Hepatocyte (in vitro differentiated cells): ENCODE results near the gene REX1BD. TPM values are rescaled to one million over a fixed set of nuclear protein-coding genes. Genes with fewer than 3 reads are reported as not detected.
"Not testable (repeated sequence)": the region's sequence is repeated elsewhere in the genome, so short reads cannot be mapped to it uniquely, and the experiment has no call there.

ENCODE experiments used
- DNase-seq: peaks from one replicate; pipeline ENCODE4 v3.0.0-alpha.2; 2016; ENCODE audit warnings: low spot score
- H2AFZ ChIP-seq: fragments of 200-600 bp; sonication (generic); 2 replicates; pipeline ENCODE4 v1.6.0; 2016; ENCODE audit warnings: antibody characterized with exemption, mild to moderate bottlenecking
- H3K27ac ChIP-seq: fragments of 200-600 bp; sonication (generic); 2 replicates; pipeline ENCODE4 v1.5.1; 2016; ENCODE audit warnings: mild to moderate bottlenecking
- H3K27me3 ChIP-seq: fragments of 200-600 bp; sonication (generic); 2 replicates; pipeline ENCODE4 v1.6.1; 2016
- H3K36me3 ChIP-seq: fragments of 200-600 bp; sonication (generic); replicated peaks from 2 replicates; pipeline ENCODE4 v1.5.1; 2016; ENCODE audit warnings: low read depth; ENCODE audit not compliant: insufficient read depth
- H3K4me1 ChIP-seq: fragments of 200-600 bp; sonication (generic); 2 replicates; pipeline ENCODE4 v1.5.1; 2016; ENCODE audit warnings: mild to moderate bottlenecking, moderate library complexity; ENCODE audit not compliant: insufficient read depth
- H3K4me2 ChIP-seq: fragments of 200-600 bp; sonication (generic); 2 replicates; pipeline ENCODE4 v1.6.0; 2016
- H3K4me3 ChIP-seq: fragments of 200-600 bp; sonication (generic); 2 replicates; pipeline ENCODE4 v1.5.1; 2016; ENCODE audit warnings: mild to moderate bottlenecking
- H3K79me2 ChIP-seq: fragments of 200-600 bp; sonication (generic); 2 replicates; pipeline ENCODE4 v1.6.0; 2017; ENCODE audit warnings: mild to moderate bottlenecking
- H3K9me2 ChIP-seq: fragments of 200-600 bp; sonication (generic); replicated peaks from 2 replicates; pipeline ENCODE4 v1.6.0; 2017; ENCODE audit warnings: mild to moderate bottlenecking; ENCODE audit not compliant: insufficient read depth
- H3K9me3 ChIP-seq: fragments of 200-600 bp; sonication (generic); 2 replicates; pipeline ENCODE4 v1.5.1; 2016; ENCODE audit warnings: low read depth, mild to moderate bottlenecking
- H4K20me1 ChIP-seq: fragments of 200-600 bp; sonication (generic); 2 replicates; pipeline ENCODE4 v1.6.0; 2016; ENCODE audit warnings: mild to moderate bottlenecking; ENCODE audit not compliant: insufficient read depth, poor library complexity, severe bottlenecking
- EZH2 ChIP-seq: fragments of 200-600 bp; sonication (generic); IDR thresholded peaks from 2 replicates; pipeline ENCODE4 v1.6.1; 2016; ENCODE audit warnings: antibody characterized with exemption, mild to moderate bottlenecking, borderline replicate concordance
- EZH2phosphoT487 ChIP-seq: fragments of 200-600 bp; sonication (generic); IDR thresholded peaks from one replicate; pipeline ENCODE4 v1.6.1; 2018; ENCODE audit warnings: antibody characterized with exemption, mild to moderate bottlenecking, low read depth, moderate library complexity; ENCODE audit not compliant: unreplicated experiment, severe bottlenecking
- WGBS: methylation state at CpG from one replicate; pipeline ENCODE4 v1.1.6; 2016; ENCODE audit warnings: low lambda C conversion rate; ENCODE audit errors: missing lambda C conversion rate; 5-methylcytosine and 5-hydroxymethylcytosine counted together
- polyA plus RNA-seq: library from polyadenylated mRNA; unstranded; fragments of >200 nt; fragmentation: Nextera tagmentation; extraction: Ambion mirVana; gene quantifications from 2 replicates; pipeline ENCODE4 v1.2.1, GENCODE V29; 2016
- total RNA-seq: library from RNA; depleted of rRNA; stranded (reverse); fragments of >200 nt; gene quantifications from 2 replicates; pipeline ENCODE4 v1.2.3, GENCODE V29; 2014
- TF ChIP-seq, protein P1 (sequence below): fragments of 200-600 bp; sonication (generic); IDR thresholded peaks from 2 replicates; pipeline ENCODE4 v1.5.1; 2016; ENCODE audit warnings: antibody characterized with exemption, mild to moderate bottlenecking; ENCODE audit not compliant: poor library complexity

Gene REX1BD
- total and polyA plus RNA-seq, 2 experiments from 2014 or later = 62.6 to 105 TPM

DNA sequence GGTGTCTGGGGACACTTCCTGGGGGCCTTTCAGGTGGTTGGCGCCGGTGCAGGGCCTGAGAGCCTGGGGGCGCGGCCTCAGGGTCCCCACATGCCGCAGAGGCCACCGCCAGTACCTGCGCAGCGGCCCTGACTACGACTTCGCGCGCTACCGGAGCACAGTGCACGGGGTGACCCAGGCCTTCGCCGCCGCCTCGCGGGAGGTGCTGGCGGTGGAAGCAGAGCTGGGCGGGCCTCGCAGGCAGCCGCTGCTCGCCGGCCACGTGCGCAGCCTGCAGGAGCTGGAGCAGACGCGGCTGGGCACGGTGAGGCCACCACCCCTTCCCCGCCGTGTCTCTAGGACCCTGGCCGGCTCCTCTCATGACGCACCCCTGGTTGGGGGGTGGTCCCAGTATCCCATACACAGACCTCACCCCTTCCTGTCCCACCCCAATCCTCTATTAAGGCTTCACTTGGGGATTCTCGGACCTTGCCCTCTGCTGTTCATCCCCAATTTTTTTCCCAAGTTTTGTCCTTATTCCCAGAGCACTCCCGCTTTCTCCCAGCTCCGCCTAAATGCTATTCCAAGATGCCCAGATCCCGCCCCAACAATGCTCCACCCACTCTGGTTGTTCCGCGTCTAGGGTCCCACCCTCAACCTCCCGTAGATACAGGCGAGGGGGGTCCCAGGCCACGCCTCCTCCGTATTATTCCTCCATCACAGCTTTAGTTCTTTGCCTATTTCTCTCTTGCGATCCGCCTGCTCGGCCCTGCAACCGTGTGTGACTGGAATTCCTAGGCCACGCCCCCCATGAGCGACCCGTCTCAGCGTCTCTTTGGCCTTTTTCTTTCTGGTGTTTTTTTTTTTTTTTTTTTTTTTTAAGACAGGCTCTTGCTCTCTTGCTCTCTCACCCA is 1.0 kb downstream of the REX1BD start:
- Histone ChIP-seq H3K27me3 (no peaks in the 10 kb centered on the region), H4K20me1 (no peaks in the 10 kb centered on the region), H3K9me3 (no peaks in the 10 kb centered on the region), H3K79me2 (peaks cover 4% of the 10 kb centered on the region), H2AFZ (peak overlapping the region; percentile 94), H3K4me2 (peak overlapping the region; percentile 100), H3K4me3 (peak overlapping the region; percentile 78), H3K36me3 (no peaks in the 10 kb centered on the region), H3K4me1 (peaks cover 22% of the 10 kb centered on the region), H3K9me2 (no peaks in the 10 kb centered on the region), H3K27ac (peak overlapping the region; percentile 81)
- DNase-seq = peak; percentile 89
- 3% methylated on average over 48 of the region's 52 CpGs for WGBS
- TF ChIP-seq, protein P1, sequence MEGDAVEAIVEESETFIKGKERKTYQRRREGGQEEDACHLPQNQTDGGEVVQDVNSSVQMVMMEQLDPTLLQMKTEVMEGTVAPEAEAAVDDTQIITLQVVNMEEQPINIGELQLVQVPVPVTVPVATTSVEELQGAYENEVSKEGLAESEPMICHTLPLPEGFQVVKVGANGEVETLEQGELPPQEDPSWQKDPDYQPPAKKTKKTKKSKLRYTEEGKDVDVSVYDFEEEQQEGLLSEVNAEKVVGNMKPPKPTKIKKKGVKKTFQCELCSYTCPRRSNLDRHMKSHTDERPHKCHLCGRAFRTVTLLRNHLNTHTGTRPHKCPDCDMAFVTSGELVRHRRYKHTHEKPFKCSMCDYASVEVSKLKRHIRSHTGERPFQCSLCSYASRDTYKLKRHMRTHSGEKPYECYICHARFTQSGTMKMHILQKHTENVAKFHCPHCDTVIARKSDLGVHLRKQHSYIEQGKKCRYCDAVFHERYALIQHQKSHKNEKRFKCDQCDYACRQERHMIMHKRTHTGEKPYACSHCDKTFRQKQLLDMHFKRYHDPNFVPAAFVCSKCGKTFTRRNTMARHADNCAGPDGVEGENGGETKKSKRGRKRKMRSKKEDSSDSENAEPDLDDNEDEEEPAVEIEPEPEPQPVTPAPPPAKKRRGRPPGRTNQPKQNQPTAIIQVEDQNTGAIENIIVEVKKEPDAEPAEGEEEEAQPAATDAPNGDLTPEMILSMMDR = no peak
- no peak for TF ChIP-seq EZH2phosphoT487
- no peak for TF ChIP-seq EZH2

DNA sequence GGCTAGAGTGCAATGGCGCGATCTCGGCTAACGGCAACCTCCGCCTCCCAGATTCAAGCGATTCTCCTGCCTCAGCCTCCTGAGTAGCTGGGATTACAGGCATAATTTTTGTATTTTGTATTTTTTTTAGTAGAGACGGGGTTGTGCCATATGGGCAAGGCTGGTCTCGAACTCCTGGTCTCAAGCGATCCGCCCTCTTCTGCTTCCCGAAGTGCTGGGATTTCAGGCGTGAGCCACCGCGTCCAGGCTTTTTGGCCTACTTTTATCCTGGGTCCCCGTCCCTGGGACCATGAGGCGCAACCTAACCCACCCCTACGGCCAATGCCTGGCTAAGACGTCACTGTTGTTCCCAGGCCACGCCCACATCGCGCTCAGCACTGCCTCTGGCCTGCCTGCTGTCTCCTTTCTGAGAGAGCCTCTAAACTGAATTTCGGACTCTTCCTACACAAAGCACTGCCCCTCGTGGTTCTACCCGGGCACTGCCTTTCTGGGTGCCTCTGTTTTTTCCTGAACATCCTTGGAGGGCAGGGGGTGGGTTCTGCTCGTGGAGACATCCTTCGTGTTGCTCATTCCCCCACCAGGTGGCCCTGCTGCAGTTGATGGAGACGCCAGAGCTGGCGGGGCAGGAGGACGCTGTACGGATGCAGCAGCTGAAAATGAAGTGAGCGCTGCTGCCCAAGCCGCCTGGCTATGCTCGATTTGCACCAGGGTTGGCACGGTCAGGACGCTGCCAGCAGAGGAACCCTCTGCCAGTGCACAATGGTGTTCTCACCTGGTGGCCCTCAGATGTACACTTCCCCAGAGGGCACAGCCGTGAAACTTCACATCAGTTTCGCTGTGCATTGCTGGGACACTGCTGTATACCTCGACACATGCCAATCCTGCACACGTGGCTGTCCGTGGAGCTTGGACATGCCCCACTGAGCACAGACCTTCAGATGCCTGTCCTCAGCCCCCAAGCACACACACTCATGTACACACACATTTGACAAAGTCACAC is 2.0 kb downstream of the REX1BD start:
- Histone ChIP-seq H3K79me2 (peaks cover 4% of the 10 kb centered on the region), H3K4me1 (peaks cover 29% of the 10 kb centered on the region), H3K36me3 (no peaks in the 10 kb centered on the region), H3K27me3 (no peaks in the 10 kb centered on the region), H3K4me3 (no peak overlapping the region), H3K9me3 (no peaks in the 10 kb centered on the region), H3K27ac (peak overlapping the region; percentile 45), H3K4me2 (peak overlapping the region; percentile 100), H2AFZ (no peak overlapping the region), H4K20me1 (no peaks in the 10 kb centered on the region), H3K9me2 (no peaks in the 10 kb centered on the region)
- peak; percentile 79 for DNase-seq
- 37% methylated on average over 40 of the region's 40 CpGs for WGBS
- no peak for TF ChIP-seq EZH2
- TF ChIP-seq, protein P1 = peak; percentile 50
- no peak for TF ChIP-seq EZH2phosphoT487

DNA sequence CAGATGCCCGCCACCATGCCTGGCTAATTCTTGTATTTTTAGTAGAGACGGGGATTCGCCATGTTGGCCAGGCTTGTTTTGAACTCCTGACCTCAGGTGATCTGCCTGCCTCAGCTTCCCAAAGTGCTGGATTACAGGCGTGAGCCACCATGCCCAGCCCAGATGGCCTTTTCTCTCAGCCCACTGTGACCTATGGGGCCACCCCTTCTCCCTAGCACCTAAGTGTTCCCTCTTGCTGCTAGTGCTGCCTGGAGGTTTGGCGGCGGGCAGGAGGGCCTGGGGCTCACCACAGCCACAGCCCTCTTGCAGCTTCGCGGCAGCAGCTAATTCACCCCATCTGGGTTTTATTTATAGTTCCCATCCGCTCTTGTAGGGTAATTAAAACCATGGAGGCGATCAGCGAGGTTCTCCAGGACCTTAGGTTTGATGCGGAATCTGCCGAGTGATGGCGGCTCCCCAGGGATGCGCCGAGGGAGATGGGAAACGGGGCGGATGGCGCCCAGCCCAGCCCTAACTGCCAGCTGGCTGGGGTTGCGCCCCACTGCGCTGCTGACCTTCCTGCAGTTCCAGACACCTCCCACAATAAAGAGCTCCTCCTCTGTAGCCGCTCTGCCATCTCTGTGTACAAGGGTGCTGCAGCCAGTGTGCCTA is 3.3 kb downstream of the REX1BD start:
- Histone ChIP-seq H3K4me1 (peaks cover 29% of the 10 kb centered on the region), H2AFZ (no peak overlapping the region), H3K9me3 (no peaks in the 10 kb centered on the region), H3K79me2 (peaks cover 4% of the 10 kb centered on the region), H3K4me2 (no peak overlapping the region), H3K27ac (peak overlapping the region; percentile 40), H4K20me1 (no peaks in the 10 kb centered on the region), H3K4me3 (no peak overlapping the region), H3K27me3 (peaks cover 7% of the 10 kb centered on the region), H3K36me3 (no peaks in the 10 kb centered on the region), H3K9me2 (no peaks in the 10 kb centered on the region)
- TF ChIP-seq EZH2phosphoT487 = no peak
- TF ChIP-seq EZH2 = no peak
- TF ChIP-seq, protein P1 = no peak
- DNase-seq = no peak
- WGBS = 71% methylated on average over 22 of the region's 22 CpGs

DNA sequence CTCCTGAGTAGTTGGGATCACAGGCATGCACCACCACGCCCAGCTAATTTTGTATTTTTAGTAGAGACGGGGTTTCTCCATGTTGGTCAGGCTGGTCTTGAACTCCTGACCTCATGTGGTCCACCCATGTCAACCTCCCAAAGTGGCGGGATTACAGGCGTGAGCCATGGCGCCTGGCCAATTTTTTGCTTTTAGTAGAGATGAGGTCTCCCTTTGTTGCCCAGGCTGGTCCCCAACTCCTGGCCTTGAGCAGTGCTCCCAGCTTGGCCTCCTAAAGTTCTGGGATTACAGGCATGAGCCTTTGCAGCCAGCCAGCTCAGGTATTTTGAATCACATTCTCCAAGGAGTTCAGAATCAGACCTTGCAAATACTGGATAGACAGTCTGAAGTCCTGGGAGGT is 4.1 kb downstream of the REX1BD start:
- not testable (repeated sequence) for H4K20me1 ChIP-seq, H3K4me2 ChIP-seq, H2AFZ ChIP-seq, H3K27me3 ChIP-seq, H3K27ac ChIP-seq, H3K9me3 ChIP-seq, H3K4me3 ChIP-seq, H3K79me2 ChIP-seq, H3K36me3 ChIP-seq, H3K9me2 ChIP-seq, DNase-seq
- whole genome bisulfite sequencing = 86% methylated on average over 5 of the region's 5 CpGs
- peaks cover 29% of the 10 kb centered on the region for H3K4me1 ChIP-seq
